ENCODE data around the gene CD300LF. TPM values are rescaled to one million over a fixed set of nuclear protein-coding genes. Genes with fewer than 3 reads are reported as not detected.

Gene CD300LF
- not detected in 2 replicates for total RNA-seq

GRCh38 chr17:74712756-74713155, at the start of gene CD300LF:
CD300LF (minus strand) TSS chr17:74712923; CDS start chr17:74712866, 57 bp downstream.

GRCh38 chr17:74748529-74749278, 36.0 kb upstream of the CD300LF start, which contains the start of gene NHERF1:
NHERF1 (plus strand) TSS chr17:74748628; CDS start chr17:74748847, 219 bp downstream.

GRCh38 chr17:74736513-74737298, 24.0 kb upstream of the CD300LF start, which contains the start of gene RAB37:
RAB37 (plus strand) TSS chr17:74737256; CDS start chr17:74737273, 17 bp downstream.

Other genes starting within 250 kb of the CD300LF start
- gene CD300A, start 246.3 kb downstream of the CD300LF start, total RNA-seq, result not detected in 2 replicates
- gene CD300LB, start 181.4 kb downstream of the CD300LF start, total RNA-seq, result not detected in 2 replicates
- not detected in 2 replicates for gene CD300C, start 166.8 kb downstream of the CD300LF start, total RNA-seq
- not detected in 2 replicates for gene CD300H, start 145.4 kb downstream of the CD300LF start, total RNA-seq
- gene CD300LD, start 120.6 kb downstream of the CD300LF start, total RNA-seq, result not detected in 2 replicates
- not detected in 2 replicates for gene CD300E, start 89.2 kb downstream of the CD300LF start, total RNA-seq
- under 0.01 TPM in 1 of 2 replicates, not detected in the other for gene RAB37, start 24.3 kb upstream of the CD300LF start, total RNA-seq
- gene NHERF1, start 35.7 kb upstream of the CD300LF start, total RNA-seq, result 53.9 and 54.0 TPM in 2 replicates
- gene NAT9, start 63.4 kb upstream of the CD300LF start, total RNA-seq, result 16.9 and 33.1 TPM in 2 replicates
- gene GRIN2C, start 147.0 kb upstream of the CD300LF start, total RNA-seq, result 0.13 TPM in 1 of 2 replicates, not detected in the other
- gene FDXR, start 160.1 kb upstream of the CD300LF start, total RNA-seq, result 18.9 and 28.9 TPM in 2 replicates
- gene FADS6, start 180.7 kb upstream of the CD300LF start, total RNA-seq, result not detected in 2 replicates
- gene USH1G, start 210.3 kb upstream of the CD300LF start, total RNA-seq, result not detected in 2 replicates
- gene OTOP2, start 211.3 kb upstream of the CD300LF start, total RNA-seq, result not detected in 2 replicates
- not detected in 2 replicates for gene OTOP3, start 223.0 kb upstream of the CD300LF start, total RNA-seq